RWPE2 (cell line): ENCODE results near the gene TYW1.
"Not testable (repeated sequence)": the region's sequence is repeated elsewhere in the genome, so short reads cannot be mapped to it uniquely, and the experiment has no call there.

ENCODE experiments used
- ATAC-seq: fragments of 200-7000 bp; cut with Tn5 transposase; 3 replicates; pipeline ENCODE4 v1.9.1; 2021; ENCODE audit warnings: low read depth
- DNase-seq: peaks from one replicate; pipeline ENCODE4 v3.0.0-alpha.2; 2020; ENCODE audit warnings: low spot score
- H3K27ac ChIP-seq: fragments of 450-650 bp; 2 replicates; pipeline ENCODE4 v1.5.1; 2017; ENCODE audit warnings: mild to moderate bottlenecking; ENCODE audit not compliant: poor library complexity, severe bottlenecking
- H3K27me3 ChIP-seq: fragments of 250-450 bp; sonication (Bioruptor Pico); 2 replicates; pipeline ENCODE4 v1.5.1; 2021; ENCODE audit warnings: mild to moderate bottlenecking, moderate library complexity; ENCODE audit not compliant: insufficient read depth, poor library complexity, severe bottlenecking
- H3K36me3 ChIP-seq: fragments of 250-450 bp; sonication (Bioruptor Pico); 2 replicates; pipeline ENCODE4 v1.5.1; 2020; ENCODE audit warnings: low read depth, mild to moderate bottlenecking, moderate library complexity
- H3K4me1 ChIP-seq: fragments of 250-450 bp; sonication (Bioruptor Pico); 2 replicates; pipeline ENCODE4 v1.5.1; 2021; ENCODE audit warnings: mild to moderate bottlenecking, moderate library complexity; ENCODE audit not compliant: insufficient read depth, poor library complexity, severe bottlenecking
- H3K4me3 ChIP-seq: fragments of 250-450 bp; sonication (Bioruptor Pico); 2 replicates; pipeline ENCODE4 v1.5.1; 2021; ENCODE audit warnings: mild to moderate bottlenecking, moderate library complexity; ENCODE audit not compliant: severe bottlenecking
- H3K9me3 ChIP-seq: fragments of 250-450 bp; sonication (Bioruptor Pico); 2 replicates; pipeline ENCODE4 v1.5.1; 2021; ENCODE audit warnings: mild to moderate bottlenecking, moderate library complexity; ENCODE audit not compliant: severe bottlenecking
- TF ChIP-seq, protein P1 (sequence below): fragments of 450-650 bp; IDR thresholded peaks from one replicate; pipeline ENCODE4 v1.5.1; 2017; ENCODE audit warnings: mild to moderate bottlenecking, moderate library complexity; ENCODE audit not compliant: poor library complexity, severe bottlenecking

The TYW1 gene

DNA sequence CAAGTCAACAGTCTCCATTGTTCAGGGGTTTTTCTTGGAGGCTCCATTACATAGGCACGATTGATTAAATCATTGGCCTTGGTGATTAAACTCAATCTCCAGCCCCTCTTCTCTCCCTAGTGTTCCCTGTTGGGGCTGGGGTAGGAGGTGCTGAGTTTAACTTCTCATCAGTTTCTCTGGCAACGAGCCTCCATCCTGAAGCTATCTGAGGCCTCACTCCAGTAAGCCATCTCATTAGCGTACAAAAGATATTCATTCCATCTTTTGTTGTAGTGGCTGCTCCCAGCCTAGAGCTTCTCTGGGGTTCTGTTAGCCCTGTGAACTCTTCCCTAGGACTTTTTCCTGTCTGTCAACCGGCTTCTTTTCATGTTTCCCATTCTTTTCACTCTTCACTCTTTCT lies 11.6 kb downstream of the TYW1 start:
- no peak for DNase-seq

GRCh38 chr7:67009677-67010076 lies 13.0 kb downstream of the TYW1 start:
- ATAC-seq, H3K9me3 ChIP-seq, H3K4me1 ChIP-seq, H3K4me3 ChIP-seq, DNase-seq, H3K27me3 ChIP-seq, H3K27ac ChIP-seq: not testable (repeated sequence)
- H3K36me3 ChIP-seq = peaks cover 24% of the 10 kb centered on the region; the same call in 1 of the 2 replicates

More for the DNA sequence above, 11.6 kb downstream of the TYW1 start:
- H3K9me3 ChIP-seq = no peaks in the 10 kb centered on the region
- no peak overlapping the region for H3K4me3 ChIP-seq
- no peak overlapping the region for H3K27ac ChIP-seq
- no peak for ATAC-seq
- TF ChIP-seq, protein P1, sequence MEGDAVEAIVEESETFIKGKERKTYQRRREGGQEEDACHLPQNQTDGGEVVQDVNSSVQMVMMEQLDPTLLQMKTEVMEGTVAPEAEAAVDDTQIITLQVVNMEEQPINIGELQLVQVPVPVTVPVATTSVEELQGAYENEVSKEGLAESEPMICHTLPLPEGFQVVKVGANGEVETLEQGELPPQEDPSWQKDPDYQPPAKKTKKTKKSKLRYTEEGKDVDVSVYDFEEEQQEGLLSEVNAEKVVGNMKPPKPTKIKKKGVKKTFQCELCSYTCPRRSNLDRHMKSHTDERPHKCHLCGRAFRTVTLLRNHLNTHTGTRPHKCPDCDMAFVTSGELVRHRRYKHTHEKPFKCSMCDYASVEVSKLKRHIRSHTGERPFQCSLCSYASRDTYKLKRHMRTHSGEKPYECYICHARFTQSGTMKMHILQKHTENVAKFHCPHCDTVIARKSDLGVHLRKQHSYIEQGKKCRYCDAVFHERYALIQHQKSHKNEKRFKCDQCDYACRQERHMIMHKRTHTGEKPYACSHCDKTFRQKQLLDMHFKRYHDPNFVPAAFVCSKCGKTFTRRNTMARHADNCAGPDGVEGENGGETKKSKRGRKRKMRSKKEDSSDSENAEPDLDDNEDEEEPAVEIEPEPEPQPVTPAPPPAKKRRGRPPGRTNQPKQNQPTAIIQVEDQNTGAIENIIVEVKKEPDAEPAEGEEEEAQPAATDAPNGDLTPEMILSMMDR = no peak
- peaks cover 19% of the 10 kb centered on the region; the same call in 1 of the 2 replicates for H3K36me3 ChIP-seq
- no peaks in the 10 kb centered on the region for H3K27me3 ChIP-seq
- no peaks in the 10 kb centered on the region for H3K4me1 ChIP-seq

DNA sequence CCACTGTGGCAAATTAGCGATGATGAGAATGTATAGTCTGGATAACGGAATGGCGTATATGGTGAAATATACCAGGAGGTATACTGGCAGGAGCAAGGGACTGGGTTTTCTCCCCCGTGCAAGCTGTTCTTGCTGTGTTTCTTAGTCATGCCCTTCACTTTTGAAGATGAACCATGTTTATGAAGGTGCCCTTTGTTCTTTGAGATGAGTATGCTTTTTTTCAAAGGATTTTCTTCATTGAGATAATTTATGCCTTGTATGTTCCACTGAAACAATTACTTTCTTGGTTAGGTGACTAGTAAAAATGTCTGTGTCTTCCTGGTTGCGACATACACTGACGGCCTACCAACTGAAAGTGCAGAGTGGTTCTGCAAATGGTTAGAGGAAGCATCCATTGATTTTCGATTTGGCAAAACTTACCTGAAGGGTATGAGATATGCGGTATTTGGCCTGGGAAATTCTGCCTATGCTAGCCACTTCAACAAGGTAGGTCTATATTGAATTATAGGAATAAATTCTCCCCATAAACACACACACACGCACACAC lies 17.5 kb downstream of the TYW1 start:
- not testable (repeated sequence) for H3K4me3 ChIP-seq, DNase-seq, H3K27ac ChIP-seq, ATAC-seq, H3K27me3 ChIP-seq, H3K4me1 ChIP-seq, H3K9me3 ChIP-seq
- peaks cover 23% of the 10 kb centered on the region for H3K36me3 ChIP-seq

DNA sequence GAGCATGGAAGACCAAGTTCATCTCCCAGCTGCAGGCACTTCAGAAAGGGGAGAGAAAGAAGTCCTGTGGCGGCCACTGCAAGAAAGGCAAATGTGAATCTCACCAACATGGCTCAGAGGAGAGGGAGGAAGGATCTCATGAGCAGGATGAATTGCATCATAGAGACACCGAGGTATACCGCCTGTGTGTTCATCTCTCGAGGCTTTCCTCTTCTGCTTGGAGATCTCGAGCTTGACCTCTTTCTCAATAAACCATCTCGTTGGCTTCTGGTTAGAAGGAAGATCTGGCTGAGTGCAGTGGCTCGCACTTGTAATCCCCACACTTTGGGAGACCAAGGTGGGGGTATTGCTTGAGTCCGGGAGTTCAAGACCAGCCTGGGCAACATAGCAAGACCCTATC lies 21.3 kb downstream of the TYW1 start:
- DNase-seq, ATAC-seq, H3K27me3 ChIP-seq, H3K4me1 ChIP-seq, H3K9me3 ChIP-seq, H3K4me3 ChIP-seq, H3K27ac ChIP-seq: not testable (repeated sequence)
- peaks cover 37% of the 10 kb centered on the region for H3K36me3 ChIP-seq

DNA sequence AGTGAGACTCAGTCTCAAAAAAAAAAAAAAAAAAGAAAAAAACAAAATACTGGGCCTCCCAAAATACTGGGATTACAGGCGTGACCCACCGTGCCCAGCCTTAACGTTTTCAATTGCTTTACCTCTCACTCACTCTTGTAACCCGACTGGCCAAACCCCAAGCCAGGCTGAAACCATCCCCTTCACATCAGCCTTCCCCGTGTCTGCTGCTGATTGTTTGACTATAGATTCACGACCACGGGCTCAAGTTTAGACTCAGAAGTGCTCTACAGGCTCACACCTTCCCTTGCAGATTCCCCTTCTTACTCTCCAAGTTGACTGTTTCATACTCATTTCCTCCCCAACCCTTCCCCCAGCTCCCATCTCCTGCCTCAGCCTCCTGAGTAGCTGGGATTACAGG lies 22.3 kb downstream of the TYW1 start:
- TF ChIP-seq, protein P1 = no peak
- Histone ChIP-seq H3K4me3 (no peak overlapping the region), H3K27me3 (no peaks in the 10 kb centered on the region), H3K4me1 (peaks cover 6% of the 10 kb centered on the region), H3K36me3 (peaks cover 35% of the 10 kb centered on the region), H3K27ac (peak overlapping the region; percentile 49), H3K9me3 (no peaks in the 10 kb centered on the region)
- no peak for ATAC-seq
- DNase-seq = no peak

GRCh38 chr7:67019562-67020390 lies 23.1 kb downstream of the TYW1 start:
- ATAC-seq = peak; percentile 90
- Histone ChIP-seq H3K9me3 (no peaks in the 10 kb centered on the region), H3K27me3 (no peaks in the 10 kb centered on the region), H3K36me3 (peaks cover 29% of the 10 kb centered on the region), H3K4me1 (peaks cover 6% of the 10 kb centered on the region), H3K4me3 (no peak overlapping the region), H3K27ac (peak overlapping the region; percentile 49)
- TF ChIP-seq, protein P1 = no peak
- DNase-seq = no peak
